Fibroblast of skin of left biceps (primary cell): ENCODE measurements around the gene UPP1.
"Not testable (repeated sequence)": the region's sequence is repeated elsewhere in the genome, so short reads cannot be mapped to it uniquely, and the experiment has no call there.

ENCODE experiments used
- DNase-seq, 2 experiments: peaks; one replicate each; pipeline ENCODE4 v3.0.0-alpha.2; 2013; ENCODE audit warnings: low read depth in 2 of 2

The UPP1 gene

GRCh38 chr7:48089046-48090003 is at the start of gene UPP1:
TSS of gene UPP1 (plus strand) at chr7:48089265. CDS start at chr7:48094784, 5,519 bp downstream.
- no peak for DNase-seq

DNA sequence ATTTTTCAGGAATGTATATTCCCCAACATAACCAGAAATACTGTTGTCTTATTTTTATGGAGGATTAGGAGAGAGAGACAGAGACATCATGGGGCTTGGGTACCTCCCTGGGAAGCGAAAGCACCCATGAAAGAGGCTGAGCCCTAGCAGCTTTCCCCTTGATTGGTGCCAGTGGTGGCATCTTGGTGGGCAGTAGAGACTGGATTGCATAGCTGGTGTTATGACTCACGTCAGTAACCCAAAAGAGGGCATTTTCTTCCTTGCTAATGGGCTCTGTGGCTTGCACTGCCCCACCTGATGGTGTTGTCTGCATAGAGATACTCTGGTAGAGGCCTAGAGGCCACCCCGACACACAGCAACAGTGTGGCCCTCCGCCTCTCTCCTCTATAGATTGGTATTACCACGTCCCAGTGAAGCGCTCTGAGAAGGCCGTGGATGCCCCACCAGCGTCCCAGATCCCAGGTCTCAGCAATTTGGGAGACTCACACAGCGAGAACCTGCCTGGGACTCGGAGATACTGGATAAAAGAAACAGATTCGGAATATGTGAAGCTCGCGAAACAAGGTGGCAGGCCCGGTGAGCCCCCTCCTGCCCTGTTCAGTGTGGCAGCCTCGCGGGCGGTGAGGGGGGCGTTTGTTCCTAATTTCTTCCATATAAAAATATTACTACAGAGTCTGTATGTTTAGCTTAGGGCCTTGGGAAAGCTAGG is 48.0 kb upstream of the UPP1 start:
- DNase-seq = no peak

GRCh38 chr7:48041653-48041970 is 47.5 kb upstream of the UPP1 start:
- peak; percentile 30 to 39 for DNase-seq

DNA sequence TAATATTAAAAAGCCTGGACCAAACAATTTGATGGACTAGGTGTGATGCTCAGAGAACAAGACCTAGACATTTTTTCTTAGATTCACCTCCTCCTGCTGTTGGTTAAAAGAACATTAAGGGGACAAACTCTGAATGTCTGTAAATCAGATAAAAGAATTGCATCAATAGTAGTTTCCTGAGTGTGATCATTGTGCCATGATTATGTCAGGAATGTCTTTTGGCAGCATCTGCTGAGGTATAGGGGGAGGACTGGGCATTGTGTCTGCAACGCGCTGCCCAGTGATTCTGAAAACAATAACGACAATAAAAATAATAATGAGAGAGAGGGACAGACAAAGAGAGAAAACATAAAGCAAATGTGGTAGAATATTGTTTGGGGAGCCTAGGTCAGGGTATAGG is 46.8 kb upstream of the UPP1 start:
- DNase-seq = no peak

DNA sequence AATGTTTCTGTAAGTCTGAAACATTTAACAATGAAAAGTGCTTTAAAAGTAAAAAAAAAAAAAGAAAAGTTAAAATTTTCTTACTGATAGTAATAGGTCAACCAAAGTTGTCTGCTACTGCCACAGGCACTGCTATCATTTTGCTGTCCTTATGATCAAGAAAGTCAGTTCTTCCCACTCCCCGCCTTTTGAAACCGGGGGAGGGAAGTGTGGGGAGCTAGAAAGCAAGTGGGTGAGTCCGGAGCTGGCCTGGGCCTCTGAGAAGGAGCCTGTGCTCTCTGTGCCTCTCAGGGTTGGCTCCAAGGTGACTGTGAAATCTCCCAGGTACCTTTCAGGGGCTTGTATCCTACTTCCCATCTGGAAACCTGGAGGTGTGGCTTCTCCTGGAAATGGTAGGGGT is 46.4 kb upstream of the UPP1 start:
- no peak for DNase-seq

GRCh38 chr7:48045195-48045765 is 43.8 kb upstream of the UPP1 start:
- no peak for DNase-seq

DNA sequence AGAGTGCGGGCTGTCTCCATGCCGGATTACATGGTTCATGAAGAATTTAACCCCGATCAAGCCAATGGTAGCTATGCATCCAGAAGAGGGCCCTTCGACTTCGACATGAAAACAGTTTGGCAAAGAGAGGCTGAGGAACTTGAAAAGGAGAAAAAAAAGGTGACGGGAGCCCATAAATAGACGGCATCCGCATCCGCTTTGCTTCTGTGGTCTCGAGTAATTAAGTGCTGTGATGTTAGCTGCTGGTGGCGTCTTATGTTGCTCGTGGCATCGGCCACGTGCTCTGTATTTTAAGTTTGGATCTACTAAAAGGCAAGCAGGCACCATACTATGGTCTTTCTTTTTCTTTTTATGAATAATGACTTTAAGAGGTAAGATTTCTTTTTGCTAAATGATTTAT is 42.6 kb upstream of the UPP1 start:
- DNase-seq = no peak

DNA sequence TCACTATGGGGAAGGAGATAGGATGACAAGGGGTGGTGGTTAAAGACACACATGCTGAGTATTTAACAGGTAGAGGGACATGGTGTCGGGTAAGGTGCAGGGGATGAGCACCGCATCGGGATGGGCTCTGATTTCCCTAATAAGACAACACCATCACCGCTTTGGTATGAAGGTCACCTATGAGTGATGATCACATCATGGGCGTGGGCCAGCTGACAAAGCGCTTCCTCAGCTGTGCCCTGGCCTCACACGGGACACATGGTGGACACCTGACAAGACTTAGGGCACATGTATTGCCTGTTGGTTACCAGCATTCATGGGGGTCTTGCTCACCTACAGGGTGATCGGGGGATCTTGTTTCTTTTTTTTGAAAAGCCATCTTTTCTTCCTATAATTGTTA is 41.0 kb upstream of the UPP1 start:
- DNase-seq = no peak

- DNase-seq = no peak
Observed at GRCh38 chr7:48049850-48050249, 39.2 kb upstream of the UPP1 start.

DNA sequence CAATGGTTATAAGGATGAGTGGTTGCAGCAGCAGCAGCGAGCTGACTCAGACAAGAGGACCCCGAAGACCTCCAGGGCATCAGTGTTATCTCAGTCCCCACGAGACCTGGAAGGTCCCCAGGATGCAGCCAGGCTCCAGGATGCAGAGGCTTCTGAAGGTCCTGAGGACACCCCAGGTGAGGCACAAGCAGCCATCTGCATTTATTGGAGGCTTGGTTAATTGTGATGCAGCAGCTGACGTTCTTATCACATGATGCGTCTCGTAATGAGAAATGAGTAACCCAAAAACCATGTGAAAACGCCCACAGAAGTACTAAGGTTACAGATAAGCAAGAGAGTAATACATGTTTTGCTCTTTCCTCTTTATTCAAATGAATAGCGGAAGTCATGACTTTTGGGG is 36.3 kb upstream of the UPP1 start:
- DNase-seq = no peak

DNA sequence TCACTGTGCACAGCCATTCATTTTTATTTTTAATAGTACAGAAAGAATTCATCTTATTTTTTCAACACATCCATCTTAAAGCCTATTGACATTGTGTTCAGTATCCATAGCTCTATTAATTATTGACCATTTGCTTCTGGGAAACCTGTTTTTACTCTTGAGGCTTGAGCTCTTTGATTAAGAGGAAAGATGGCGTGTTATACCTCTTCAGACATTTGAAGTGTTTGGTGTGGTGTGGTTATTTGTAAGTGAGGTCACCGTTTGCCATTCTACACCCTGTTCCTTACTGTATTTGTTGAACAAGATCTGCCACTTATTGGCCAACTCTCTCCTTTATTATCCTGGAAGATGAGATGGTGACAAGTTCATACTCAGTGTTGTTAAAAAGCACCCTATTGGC is 35.3 kb upstream of the UPP1 start:
- DNase-seq = no peak

DNA sequence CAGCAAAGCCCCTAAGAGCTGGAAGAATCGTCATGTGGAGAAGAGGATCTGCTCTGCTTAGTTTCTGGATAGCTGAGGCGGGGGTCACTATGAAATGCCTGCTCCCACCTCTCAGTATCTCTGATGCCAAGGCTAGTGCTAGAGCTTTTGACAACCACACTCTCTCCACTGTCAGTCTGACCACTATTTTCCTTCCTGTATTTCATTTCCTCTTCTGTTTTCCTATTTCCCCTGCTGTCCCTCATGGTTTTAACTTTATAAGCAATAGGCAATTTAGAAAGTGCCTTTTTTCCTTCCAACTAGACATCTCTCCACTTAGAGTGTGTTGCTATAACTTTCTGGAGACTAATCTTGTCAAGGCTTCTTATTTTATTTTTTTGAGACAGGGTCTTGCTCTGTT is 30.1 kb upstream of the UPP1 start:
- no peak for DNase-seq

DNA sequence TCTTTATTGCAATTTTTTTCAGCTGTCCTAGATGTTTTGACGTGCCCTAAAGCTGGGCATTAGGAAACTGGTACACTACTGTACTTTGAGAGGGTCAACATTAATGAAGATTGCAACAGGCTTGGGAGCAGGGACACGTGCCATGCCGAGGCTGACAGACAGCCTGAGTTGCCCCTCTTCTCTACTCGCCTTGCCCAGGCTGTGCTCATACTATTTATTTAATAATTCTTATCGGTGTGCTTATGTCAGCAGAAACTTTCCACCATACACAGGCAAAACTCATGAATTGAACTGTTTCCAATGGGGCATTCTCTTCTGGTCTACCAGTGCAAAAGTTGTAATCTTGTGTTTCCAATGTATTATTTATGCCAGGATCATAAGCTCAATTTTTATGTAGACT is 29.4 kb upstream of the UPP1 start:
- DNase-seq = no peak

DNA sequence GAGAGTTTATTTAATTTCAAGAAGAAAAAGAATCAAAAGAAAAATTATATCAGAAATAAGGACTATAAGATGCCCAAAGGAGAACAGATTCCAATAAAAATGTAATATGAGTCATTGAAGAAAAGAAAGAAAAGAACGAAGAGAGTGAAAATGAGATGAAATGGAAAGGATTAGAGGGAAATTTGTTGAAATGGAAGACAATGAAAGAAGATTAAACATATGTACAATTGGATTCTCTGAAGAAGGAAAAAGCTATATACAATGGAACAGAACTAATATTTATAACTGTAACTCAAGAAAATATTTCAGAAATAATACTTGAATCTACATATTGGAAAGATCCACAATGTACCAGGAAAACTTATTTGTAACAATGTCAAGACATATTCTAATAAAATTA is 25.1 kb upstream of the UPP1 start:
- no peak for DNase-seq

- no peak for DNase-seq
Observed at GRCh38 chr7:48067475-48067874, 21.6 kb upstream of the UPP1 start.

DNA sequence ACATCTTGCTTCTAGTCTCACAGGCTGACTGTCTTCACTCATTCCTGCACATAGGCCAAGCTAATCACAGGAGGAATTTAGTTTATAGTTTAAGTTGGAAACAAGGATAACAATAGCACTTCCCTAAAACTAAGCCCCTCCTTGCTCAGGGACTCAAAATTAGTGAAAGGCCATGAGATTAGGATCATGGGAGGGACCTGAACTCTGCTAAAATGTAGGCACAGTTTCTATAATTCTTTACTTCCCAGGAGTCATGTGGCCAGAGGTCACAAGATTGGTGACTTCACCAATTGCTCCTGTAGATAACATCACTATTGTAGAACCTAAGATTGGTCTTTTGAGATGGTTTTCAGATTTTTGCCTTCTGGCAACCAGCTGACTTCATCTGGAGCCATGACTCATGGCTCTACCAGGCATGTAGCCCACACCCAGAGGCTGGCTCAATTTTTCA is 14.8 kb upstream of the UPP1 start:
- DNase-seq = no peak

GRCh38 chr7:48077423-48077822 is 11.6 kb upstream of the UPP1 start:
- no peak for DNase-seq

GRCh38 chr7:48078470-48078869 is 10.6 kb upstream of the UPP1 start:
- no peak for DNase-seq

- DNase-seq = not testable (repeated sequence)
Observed at GRCh38 chr7:48082378-48082777, 6.7 kb upstream of the UPP1 start.

GRCh38 chr7:48083114-48083830 is 5.8 kb upstream of the UPP1 start:
- no peak for DNase-seq

DNA sequence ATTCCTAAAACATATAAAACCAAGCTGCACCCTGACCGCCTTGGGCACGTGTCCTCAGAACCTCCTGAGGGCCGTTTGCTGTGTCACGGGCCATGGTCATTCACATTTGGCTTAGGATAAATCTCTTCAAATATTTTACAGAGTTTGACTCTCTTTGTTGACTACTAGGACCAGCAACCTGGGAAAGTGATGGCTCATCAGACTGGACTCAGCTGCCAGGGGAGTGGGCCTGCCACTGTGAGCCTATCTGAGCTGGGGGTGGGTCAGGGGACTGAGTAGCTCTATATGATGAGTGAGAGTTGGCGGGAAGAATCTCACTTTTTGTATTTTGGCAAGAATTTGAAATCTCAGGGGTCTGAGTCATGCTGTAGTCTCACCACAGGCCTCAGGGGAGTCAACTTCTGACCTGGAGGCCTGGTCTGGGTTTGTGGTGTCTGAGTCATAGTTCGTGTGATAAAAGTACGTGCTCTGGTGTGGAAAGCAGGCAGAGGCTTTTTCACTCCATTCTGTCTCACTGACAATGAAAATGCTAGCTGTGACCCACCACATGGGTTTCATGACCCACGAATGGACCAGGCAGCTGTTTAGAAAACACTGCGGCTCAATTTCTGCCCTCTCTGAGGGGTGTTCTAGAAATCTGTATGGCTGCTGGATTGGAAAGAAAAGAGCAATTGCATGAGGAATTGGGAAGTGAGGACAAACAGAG is 4.2 kb upstream of the UPP1 start:
- peak; percentile 96 to 97 for DNase-seq

DNA sequence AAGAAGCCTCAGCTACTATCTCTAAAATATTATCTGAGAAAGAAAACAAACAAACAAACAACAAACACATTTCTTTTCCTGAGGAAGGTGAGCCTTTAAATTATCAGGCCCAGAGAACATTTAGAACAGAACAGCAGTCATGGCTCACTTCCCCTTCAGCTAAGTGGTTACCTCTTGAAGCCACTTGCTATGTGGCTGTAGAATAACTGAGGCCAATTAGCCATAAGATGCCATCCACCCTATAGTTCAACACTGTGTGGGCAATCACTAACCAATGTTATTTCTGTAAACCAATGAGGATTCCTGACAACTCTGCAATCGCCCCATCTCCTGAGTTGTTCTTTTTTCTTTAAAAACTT is 3.7 kb upstream of the UPP1 start:
- no peak for DNase-seq
